AG04449 (cell line): ENCODE data around the gene AGAP1.

Source experiments
- CTCF ChIA-PET: fragments of 350-600 bp; formaldehyde crosslinking; extraction: SDS; loops from one replicate; lab custom pipeline; 2021; ENCODE audit warnings: antibody characterized with exemption; lab: Yijun Ruan, JAX
- POLR2A ChIA-PET: fragments of 400-600, 350-600 bp; formaldehyde crosslinking; extraction: SDS; loops from one replicate; lab custom pipeline; 2020; ENCODE audit warnings: antibody characterized with exemption, inconsistent platforms; lab: Yijun Ruan, JAX
- DNase-seq: peaks from one replicate; pipeline ENCODE4 v3.0.0-alpha.2; 2010; ENCODE audit warnings: low read depth, low spot score
- H3K4me3 ChIP-seq: 2 replicates; pipeline ENCODE4 v1.5.1; 2011; ENCODE audit warnings: low read depth, mild to moderate bottlenecking, control low read depth, low read length
- CTCF ChIP-seq: IDR thresholded peaks from one replicate; pipeline ENCODE4 v1.5.1; 2011; ENCODE audit warnings: mild to moderate bottlenecking, moderate library complexity, low read length, control low read depth, inconsistent platforms; ENCODE audit not compliant: insufficient read depth; ENCODE audit errors: missing control alignments

Gene AGAP1

GRCh38 chr2:235692076-235692475 lies 198.2 kb downstream of the AGAP1 start:
- H3K4me3 ChIP-seq, result no peak overlapping the region
- no peak for TF ChIP-seq CTCF
- CTCF ChIA-PET, result no interaction called here
- DNase-seq, result no peak
- POLR2A ChIA-PET, result no interaction called here

- POLR2A ChIA-PET, result no interaction called here
- DNase-seq, result no peak
- CTCF ChIA-PET, result no interaction called here
- no peak overlapping the region for H3K4me3 ChIP-seq
- no peak for TF ChIP-seq CTCF
Observed at GRCh38 chr2:235692671-235693171, 198.9 kb downstream of the AGAP1 start.

- CTCF ChIA-PET, result interaction anchor here (1.1 to 2.1 kb wide), 2 partner anchors 16 to 53 kb away, joined by 3 to 7 read pairs; no protein-coding TSS in a partner anchor
- no peak for DNase-seq
Observed at GRCh38 chr2:235693279-235693678, 199.4 kb downstream of the AGAP1 start.

GRCh38 chr2:235694721-235695601 lies 201.1 kb downstream of the AGAP1 start:
- TF ChIP-seq CTCF, result no peak
- ChIA-PET POLR2A (interaction anchor here (0.9 kb wide), 1 partner anchor 54 kb away, joined by 3 read pairs; no protein-coding TSS in a partner anchor), CTCF (interaction anchor here (0.9 to 2.1 kb wide), 5 partner anchors 9 to 71 kb away, joined by 3 to 7 read pairs (median 4); no protein-coding TSS in a partner anchor)
- no peak overlapping the region for H3K4me3 ChIP-seq
- DNase-seq, result no peak

More at GRCh38 chr2:235693279-235693678, 199.4 kb downstream of the AGAP1 start:
- TF ChIP-seq CTCF, result no peak
- POLR2A ChIA-PET, result no interaction called here
- H3K4me3 ChIP-seq, result no peak overlapping the region

GRCh38 chr2:235695602-235695895 lies 201.7 kb downstream of the AGAP1 start:
- no peak for DNase-seq
- TF ChIP-seq CTCF, result no peak
- POLR2A ChIA-PET, result no interaction called here
- H3K4me3 ChIP-seq, result no peak overlapping the region
- CTCF ChIA-PET, result interaction anchor here (1.1 to 1.6 kb wide), 3 partner anchors 9 to 20 kb away, joined by 3 to 6 read pairs (median 4); no protein-coding TSS in a partner anchor

- TF ChIP-seq CTCF, result no peak
- ChIA-PET POLR2A (no interaction called here), CTCF (no interaction called here)
- DNase-seq, result no peak
- no peak overlapping the region for H3K4me3 ChIP-seq
Observed at GRCh38 chr2:235697041-235697440, 203.2 kb downstream of the AGAP1 start.
